Activated CD8-positive, alpha-beta T cell treated with anti-CD3 and anti-CD28 coated beads for 36 hours (primary cell): ENCODE data around the gene GGACT. TPM values are rescaled to one million over a fixed set of nuclear protein-coding genes. Genes with fewer than 3 reads are reported as not detected.
"Not testable (repeated sequence)": the region's sequence is repeated elsewhere in the genome, so short reads cannot be mapped to it uniquely, and the experiment has no call there.

ENCODE experiments used
- ATAC-seq: fragments of 200-7000 bp; cut with Tn5 transposase; one replicate; pipeline ENCODE4 v1.10.0; 2021; ENCODE audit warnings: mild to moderate bottlenecking, moderate library complexity
- CTCF ChIA-PET: fragments of 350-600 bp; sonication (Branson Sonifier 250); formaldehyde crosslinking; loops from one replicate; lab custom pipeline; 2021; ENCODE audit warnings: antibody characterized with exemption; lab: Charles Lee
- POLR2A ChIA-PET: fragments of 350-600 bp; sonication (Branson Sonifier 250); formaldehyde crosslinking; loops from one replicate; lab custom pipeline; 2021; ENCODE audit warnings: antibody characterized with exemption; lab: Charles Lee
- DNase-seq: peaks from one replicate; pipeline ENCODE4 v3.0.0-alpha.2; 2020
- H3K27ac Mint-ChIP-seq: one replicate; pipeline ENCODE4 v1.8.0; 2021; ENCODE audit warnings: mild to moderate bottlenecking, mixed read lengths
- H3K27me3 Mint-ChIP-seq: one replicate; pipeline ENCODE4 v1.8.0; 2021; ENCODE audit warnings: mixed read lengths
- H3K36me3 Mint-ChIP-seq: one replicate; pipeline ENCODE4 v1.8.0; 2021; ENCODE audit warnings: low read depth, mixed read lengths
- H3K4me1 Mint-ChIP-seq: one replicate; pipeline ENCODE4 v1.8.0; 2021; ENCODE audit warnings: low read depth, mixed read lengths
- H3K4me3 Mint-ChIP-seq: one replicate; pipeline ENCODE4 v1.8.0; 2021; ENCODE audit warnings: mild to moderate bottlenecking, moderate library complexity, mixed read lengths
- H3K9me3 Mint-ChIP-seq: one replicate; pipeline ENCODE4 v1.8.0; 2021; ENCODE audit warnings: mixed read lengths
- CTCF ChIP-seq: fragments of 200-600 bp; IDR thresholded peaks from one replicate; pipeline ENCODE4 v1.8.0; 2022; ENCODE audit warnings: antibody characterized with exemption, mild to moderate bottlenecking
- intact Hi-C: fragments of 100-400 bp; cut with micrococcal nuclease; formaldehyde crosslinking; loops from one replicate; pipeline ENCODE4 v1.10.0; 2022
- total RNA-seq, 2 experiments: library from RNA; stranded (reverse); gene quantifications; one replicate each; pipeline ENCODE4 v1.2.3, GENCODE V29; 2021

The GGACT gene
- total RNA-seq, 2 experiments from 2014 or later: 4.0 to 5.3 TPM

GRCh38 chr13:100620792-100621191 is 32.2 kb upstream of the GGACT start:
- Mint-ChIP-seq H3K9me3 (peaks cover 3% of the 10 kb centered on the region), H3K4me1 (peaks cover 7% of the 10 kb centered on the region), H3K27ac (no peak overlapping the region), H3K4me3 (no peak overlapping the region), H3K27me3 (no peaks in the 10 kb centered on the region), H3K36me3 (peaks cover 33% of the 10 kb centered on the region)
- ChIA-PET POLR2A (no interaction called here), CTCF (no interaction called here)
- ATAC-seq: no peak
- no peak for TF ChIP-seq CTCF
- intact Hi-C loops: no loop called here
- DNase-seq: no peak

GRCh38 chr13:100619940-100620339 is 31.4 kb upstream of the GGACT start:
- peaks cover 7% of the 10 kb centered on the region for H3K4me1 Mint-ChIP-seq
- no peak for DNase-seq
- no peaks in the 10 kb centered on the region for H3K27me3 Mint-ChIP-seq
- ChIA-PET CTCF (no interaction called here), POLR2A (no interaction called here)
- H3K9me3 Mint-ChIP-seq: peaks cover 3% of the 10 kb centered on the region
- H3K27ac Mint-ChIP-seq: peak overlapping the region; percentile 35
- TF ChIP-seq CTCF: no peak
- no peak overlapping the region for H3K4me3 Mint-ChIP-seq
- peak; percentile 70 for ATAC-seq
- intact Hi-C loops: no loop called here
- H3K36me3 Mint-ChIP-seq: peaks cover 30% of the 10 kb centered on the region

GRCh38 chr13:100618897-100619296 is 30.3 kb upstream of the GGACT start:
- H3K27ac Mint-ChIP-seq, POLR2A ChIA-PET, ATAC-seq, H3K9me3 Mint-ChIP-seq, DNase-seq, intact Hi-C loops, H3K4me3 Mint-ChIP-seq, H3K27me3 Mint-ChIP-seq, H3K4me1 Mint-ChIP-seq, CTCF ChIA-PET: not testable (repeated sequence)
- H3K36me3 Mint-ChIP-seq: peaks cover 22% of the 10 kb centered on the region

GRCh38 chr13:100613031-100613430 is 24.4 kb upstream of the GGACT start:
- CTCF ChIA-PET: no interaction called here
- Mint-ChIP-seq H3K4me3 (no peak overlapping the region), H3K27me3 (no peaks in the 10 kb centered on the region), H3K27ac (no peak overlapping the region), H3K4me1 (peaks cover 16% of the 10 kb centered on the region), H3K9me3 (peaks cover 3% of the 10 kb centered on the region), H3K36me3 (peaks cover 3% of the 10 kb centered on the region)
- DNase-seq (no peak), ATAC-seq (no peak)
- intact Hi-C loops: no loop called here
- TF ChIP-seq CTCF: no peak
- POLR2A ChIA-PET: no interaction called here

GRCh38 chr13:100611678-100612492 is 23.3 kb upstream of the GGACT start:
- ChIA-PET POLR2A (no interaction called here), CTCF (interaction anchor here (1.0 to 2.1 kb wide), 2 partner anchors 23 to 39 kb away, joined by 3 to 7 read pairs; partner anchors contain the start of gene GGACT)
- DNase-seq: no peak
- Mint-ChIP-seq H3K27ac (no peak overlapping the region), H3K9me3 (peaks cover 3% of the 10 kb centered on the region), H3K36me3 (peaks cover 13% of the 10 kb centered on the region), H3K4me3 (no peak overlapping the region), H3K27me3 (no peaks in the 10 kb centered on the region), H3K4me1 (peaks cover 19% of the 10 kb centered on the region)
- ATAC-seq: no peak
- intact Hi-C loops: no loop called here
- TF ChIP-seq CTCF: no peak
